Measurements from ENCODE around the gene CUL5.

CUL5 gene

DNA sequence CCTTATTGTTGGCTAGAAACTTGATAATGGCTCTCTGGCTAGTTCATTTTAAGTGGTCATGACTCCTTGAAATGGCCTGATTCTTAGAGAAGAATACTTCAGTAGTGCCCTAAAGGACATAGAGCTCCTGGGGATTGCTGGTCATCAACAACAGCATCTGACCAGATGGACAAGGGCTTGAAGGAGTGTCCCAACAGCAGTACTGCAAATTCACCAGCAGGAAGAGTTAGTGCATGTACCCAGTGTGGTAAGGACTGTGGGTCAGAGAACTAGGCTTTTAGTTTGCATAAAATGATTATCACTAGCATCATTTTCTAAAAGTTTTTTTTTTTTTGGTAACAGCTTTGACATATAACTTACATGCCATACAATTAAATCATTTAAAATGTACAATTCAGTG is 39.5 kb upstream of the CUL5 start:
- Histone ChIP-seq H3K79me2 (ENCODE audit: low read length) (no peaks in the 10 kb centered on the region), H3K9ac (ENCODE audit: low read length) (no peak overlapping the region), H3K27me3 (ENCODE audit: low read depth, low read length) (no peaks in the 10 kb centered on the region), H3K4me3 (ENCODE audit: low read length) (no peak overlapping the region), H2AFZ (ENCODE audit: low read depth, low read length) (no peak overlapping the region), H3K36me3 (replicated peaks; ENCODE audit: low read depth, low read length) (no peaks in the 10 kb centered on the region), H3K27ac (ENCODE audit: low read length) (no peak overlapping the region), H4K20me1 (ENCODE audit: insufficient read depth, low read length) (no peaks in the 10 kb centered on the region), H3K9me3 (ENCODE audit: insufficient read depth, low read length) (no peaks in the 10 kb centered on the region), H3K4me1 (ENCODE audit: low read length) (no peaks in the 10 kb centered on the region), H3K4me2 (ENCODE audit: low read length) (no peak overlapping the region)
- TF ChIP-seq EZH2phosphoT487 (IDR thresholded peaks at IDR 0.05; ENCODE audit: low read depth) = no peak
- TF ChIP-seq, protein P1, sequence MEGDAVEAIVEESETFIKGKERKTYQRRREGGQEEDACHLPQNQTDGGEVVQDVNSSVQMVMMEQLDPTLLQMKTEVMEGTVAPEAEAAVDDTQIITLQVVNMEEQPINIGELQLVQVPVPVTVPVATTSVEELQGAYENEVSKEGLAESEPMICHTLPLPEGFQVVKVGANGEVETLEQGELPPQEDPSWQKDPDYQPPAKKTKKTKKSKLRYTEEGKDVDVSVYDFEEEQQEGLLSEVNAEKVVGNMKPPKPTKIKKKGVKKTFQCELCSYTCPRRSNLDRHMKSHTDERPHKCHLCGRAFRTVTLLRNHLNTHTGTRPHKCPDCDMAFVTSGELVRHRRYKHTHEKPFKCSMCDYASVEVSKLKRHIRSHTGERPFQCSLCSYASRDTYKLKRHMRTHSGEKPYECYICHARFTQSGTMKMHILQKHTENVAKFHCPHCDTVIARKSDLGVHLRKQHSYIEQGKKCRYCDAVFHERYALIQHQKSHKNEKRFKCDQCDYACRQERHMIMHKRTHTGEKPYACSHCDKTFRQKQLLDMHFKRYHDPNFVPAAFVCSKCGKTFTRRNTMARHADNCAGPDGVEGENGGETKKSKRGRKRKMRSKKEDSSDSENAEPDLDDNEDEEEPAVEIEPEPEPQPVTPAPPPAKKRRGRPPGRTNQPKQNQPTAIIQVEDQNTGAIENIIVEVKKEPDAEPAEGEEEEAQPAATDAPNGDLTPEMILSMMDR (IDR thresholded peaks at IDR 0.05; ENCODE audit: low read depth, low read length) = no peak

DNA sequence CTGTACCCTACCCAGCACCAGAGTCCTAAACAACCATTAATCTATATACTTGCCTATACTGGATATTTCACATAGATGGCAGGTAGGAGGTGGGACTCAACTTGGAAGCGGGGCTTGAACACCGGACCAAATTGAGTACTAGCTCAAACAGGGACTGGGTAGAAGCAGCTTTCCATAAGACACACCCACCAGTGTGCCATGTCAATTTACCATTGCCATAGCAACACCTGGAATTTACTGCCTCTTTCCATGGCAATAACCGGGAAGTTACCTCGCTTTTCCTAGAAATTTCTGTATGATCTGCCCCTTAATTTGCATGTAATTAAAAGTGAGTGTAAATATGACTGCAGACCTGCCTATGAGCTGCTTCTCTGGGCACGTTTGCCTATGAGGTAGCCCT is 38.6 kb upstream of the CUL5 start:
- H3K27ac ChIP-seq (ENCODE audit: low read length) = no peak overlapping the region
- TF ChIP-seq EZH2phosphoT487 (IDR thresholded peaks at IDR 0.05; ENCODE audit: low read depth) = no peak
- TF ChIP-seq, protein P1 (IDR thresholded peaks at IDR 0.05; ENCODE audit: low read depth, low read length) = no peak
- no peak overlapping the region for H3K9ac ChIP-seq (ENCODE audit: low read length)
- no peaks in the 10 kb centered on the region for H3K9me3 ChIP-seq (ENCODE audit: insufficient read depth, low read length)
- H4K20me1 ChIP-seq (ENCODE audit: insufficient read depth, low read length) = no peaks in the 10 kb centered on the region
- H3K4me2 ChIP-seq (ENCODE audit: low read length) = no peak overlapping the region
- no peak overlapping the region for H3K4me3 ChIP-seq (ENCODE audit: low read length)
- no peak overlapping the region for H2AFZ ChIP-seq (ENCODE audit: low read depth, low read length)
- no peaks in the 10 kb centered on the region for H3K27me3 ChIP-seq (ENCODE audit: low read depth, low read length)
- no peaks in the 10 kb centered on the region for H3K36me3 ChIP-seq (replicated peaks; ENCODE audit: low read depth, low read length)
- H3K79me2 ChIP-seq (ENCODE audit: low read length) = no peaks in the 10 kb centered on the region
- H3K4me1 ChIP-seq (ENCODE audit: low read length) = no peaks in the 10 kb centered on the region

DNA sequence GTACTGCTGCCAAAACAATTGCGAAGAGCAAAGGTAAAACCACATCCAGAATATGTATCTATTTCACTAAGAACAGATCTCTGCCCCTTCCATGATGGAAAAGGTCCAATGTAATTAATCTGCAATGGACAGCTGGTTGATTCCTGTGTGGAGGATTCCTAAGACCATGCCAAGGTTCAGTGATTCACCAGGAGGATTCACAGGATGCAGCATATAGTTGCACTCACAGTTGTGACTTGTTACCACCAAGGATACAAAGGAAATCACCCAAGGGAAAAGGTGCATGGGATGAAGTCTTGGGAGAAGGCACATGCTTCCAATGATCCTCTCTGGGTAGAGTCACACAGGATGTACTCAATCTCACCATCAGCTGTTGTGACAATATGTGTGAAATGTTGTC is 35.1 kb upstream of the CUL5 start:
- H3K36me3 ChIP-seq (replicated peaks; ENCODE audit: low read depth, low read length) = no peaks in the 10 kb centered on the region
- no peaks in the 10 kb centered on the region for H4K20me1 ChIP-seq (ENCODE audit: insufficient read depth, low read length)
- no peak overlapping the region for H3K27ac ChIP-seq (ENCODE audit: low read length)
- H3K9ac ChIP-seq (ENCODE audit: low read length) = no peak overlapping the region
- TF ChIP-seq EZH2phosphoT487 (IDR thresholded peaks at IDR 0.05; ENCODE audit: low read depth) = no peak
- H3K4me1 ChIP-seq (ENCODE audit: low read length) = no peaks in the 10 kb centered on the region
- no peaks in the 10 kb centered on the region for H3K9me3 ChIP-seq (ENCODE audit: insufficient read depth, low read length)
- H3K79me2 ChIP-seq (ENCODE audit: low read length) = no peaks in the 10 kb centered on the region
- H3K27me3 ChIP-seq (ENCODE audit: low read depth, low read length) = no peaks in the 10 kb centered on the region
- H3K4me3 ChIP-seq (ENCODE audit: low read length) = no peak overlapping the region
- no peak overlapping the region for H2AFZ ChIP-seq (ENCODE audit: low read depth, low read length)
- H3K4me2 ChIP-seq (ENCODE audit: low read length) = no peak overlapping the region

DNA sequence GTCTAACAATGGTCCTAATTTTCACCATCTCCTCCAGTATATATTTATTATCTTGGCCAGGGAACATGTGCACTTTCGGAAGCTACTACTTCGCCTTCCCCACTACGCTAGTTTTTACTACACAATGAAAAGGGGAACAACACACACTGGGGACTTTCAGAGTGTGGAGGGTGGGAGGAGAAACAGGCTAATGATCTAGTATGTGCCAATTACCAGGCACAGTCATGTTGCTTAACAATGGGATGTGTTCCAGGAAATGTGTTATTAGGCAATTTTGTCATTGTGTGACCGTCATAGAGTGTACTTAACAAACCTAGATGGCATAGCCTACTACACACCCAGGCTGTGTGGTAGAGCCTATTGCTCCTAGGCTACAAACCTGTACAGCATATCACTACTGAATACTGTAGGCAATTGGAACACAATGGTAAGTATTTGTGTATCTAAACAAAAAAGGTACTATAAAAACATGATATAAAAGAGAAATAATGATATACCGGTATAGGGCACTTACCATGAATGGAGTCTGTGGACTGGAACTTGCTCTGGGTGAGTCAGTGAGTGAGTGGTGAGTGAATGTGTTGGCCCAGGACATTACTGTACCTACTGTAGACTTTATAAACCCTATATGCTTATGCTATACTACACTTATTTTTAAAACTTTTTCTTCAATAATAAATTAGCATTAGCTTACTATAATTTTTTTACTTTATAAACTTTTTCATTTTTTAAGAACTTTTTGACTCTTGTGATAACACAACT is 20.1 kb upstream of the CUL5 start:
- Histone ChIP-seq H3K4me2 (ENCODE audit: low read length) (no peak overlapping the region), H2AFZ (ENCODE audit: low read depth, low read length) (no peak overlapping the region)

More for the DNA sequence above, 20.1 kb upstream of the CUL5 start:
- Histone ChIP-seq H3K36me3 (replicated peaks; ENCODE audit: low read depth, low read length) (no peaks in the 10 kb centered on the region), H4K20me1 (ENCODE audit: insufficient read depth, low read length) (no peaks in the 10 kb centered on the region), H3K9ac (ENCODE audit: low read length) (no peak overlapping the region), H3K27ac (ENCODE audit: low read length) (no peak overlapping the region), H3K27me3 (ENCODE audit: low read depth, low read length) (no peaks in the 10 kb centered on the region), H3K9me3 (ENCODE audit: insufficient read depth, low read length) (no peaks in the 10 kb centered on the region), H3K79me2 (ENCODE audit: low read length) (no peaks in the 10 kb centered on the region), H3K4me1 (ENCODE audit: low read length) (peaks cover 5% of the 10 kb centered on the region), H3K4me3 (ENCODE audit: low read length) (no peak overlapping the region)
- TF ChIP-seq, protein P1 (IDR thresholded peaks at IDR 0.05; ENCODE audit: low read depth, low read length) = no peak
- no peak for TF ChIP-seq EZH2phosphoT487 (IDR thresholded peaks at IDR 0.05; ENCODE audit: low read depth)

All from OCI-LY3 (cell line).